Measurements from ENCODE around the gene IL19.

The IL19 gene

DNA sequence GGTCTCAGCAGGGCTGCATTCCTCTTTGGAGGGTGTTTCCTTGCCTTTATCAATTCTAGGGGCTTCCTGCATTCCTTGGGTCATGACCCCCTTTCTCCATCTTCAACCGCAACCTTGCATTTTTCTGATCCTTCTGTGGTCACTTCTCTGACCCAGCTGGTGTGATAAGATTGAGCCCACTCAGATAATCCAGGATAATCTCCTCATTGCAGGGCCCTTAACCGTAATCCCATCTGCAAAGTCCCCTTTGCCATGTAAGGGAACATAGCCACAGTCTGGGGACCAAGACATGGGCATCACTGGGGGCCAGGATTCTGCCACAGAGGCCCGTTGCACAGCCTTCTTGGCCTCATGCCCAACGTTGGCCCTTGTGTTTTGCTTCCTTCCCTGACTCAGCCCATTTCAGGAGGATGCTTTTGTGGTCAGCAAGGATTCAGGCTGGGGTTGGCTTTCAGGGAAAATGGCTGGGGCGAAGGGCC, 35.0 kb upstream of the IL19 start:
- Mint-ChIP-seq H3K36me3 (peaks cover 4% of the 10 kb centered on the region), H3K4me1 (ENCODE audit: low read depth) (peaks cover 62% of the 10 kb centered on the region), H3K27me3 (no peaks in the 10 kb centered on the region), H3K9me3 (ENCODE audit: low read depth) (no peaks in the 10 kb centered on the region), H3K27ac (no peak overlapping the region), H3K4me3 (no peak overlapping the region)

GRCh38 chr1:206736878-206737728, 33.5 kb upstream of the IL19 start:
- Mint-ChIP-seq H3K9me3 (ENCODE audit: low read depth) (no peaks in the 10 kb centered on the region), H3K36me3 (peaks cover 4% of the 10 kb centered on the region), H3K4me1 (ENCODE audit: low read depth) (peaks cover 70% of the 10 kb centered on the region), H3K27me3 (no peaks in the 10 kb centered on the region), H3K4me3 (peak overlapping the region; percentile 49), H3K27ac (peak overlapping the region; percentile 82)

DNA sequence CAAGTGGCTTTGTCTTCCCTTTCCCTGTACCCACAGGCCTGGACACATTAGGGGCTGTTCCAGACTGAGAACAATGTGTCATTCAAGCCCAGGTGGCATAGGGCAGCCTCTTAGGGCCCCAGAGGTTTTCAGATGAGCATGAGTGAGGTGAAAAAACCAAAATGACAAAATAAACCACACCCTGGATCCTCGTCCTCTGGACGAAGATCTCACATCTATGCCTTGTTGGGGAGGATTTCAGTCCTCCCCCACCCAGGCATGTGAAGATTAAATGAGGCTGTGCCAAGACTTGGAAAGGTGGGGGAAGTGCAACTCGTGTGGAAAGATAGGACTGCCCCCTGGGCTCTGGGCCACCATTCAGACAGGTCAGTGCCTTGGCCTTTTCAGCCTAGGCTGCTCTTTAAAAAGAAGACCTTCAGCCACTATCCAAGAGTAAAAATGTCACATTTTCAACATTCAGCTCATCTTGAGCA, 32.8 kb upstream of the IL19 start:
- H3K36me3 Mint-ChIP-seq = peaks cover 2% of the 10 kb centered on the region
- H3K9me3 Mint-ChIP-seq (ENCODE audit: low read depth) = no peaks in the 10 kb centered on the region
- peak overlapping the region; percentile 82 for H3K27ac Mint-ChIP-seq
- no peaks in the 10 kb centered on the region for H3K27me3 Mint-ChIP-seq
- H3K4me1 Mint-ChIP-seq (ENCODE audit: low read depth) = peaks cover 77% of the 10 kb centered on the region
- peak overlapping the region; percentile 59 for H3K4me3 Mint-ChIP-seq

DNA sequence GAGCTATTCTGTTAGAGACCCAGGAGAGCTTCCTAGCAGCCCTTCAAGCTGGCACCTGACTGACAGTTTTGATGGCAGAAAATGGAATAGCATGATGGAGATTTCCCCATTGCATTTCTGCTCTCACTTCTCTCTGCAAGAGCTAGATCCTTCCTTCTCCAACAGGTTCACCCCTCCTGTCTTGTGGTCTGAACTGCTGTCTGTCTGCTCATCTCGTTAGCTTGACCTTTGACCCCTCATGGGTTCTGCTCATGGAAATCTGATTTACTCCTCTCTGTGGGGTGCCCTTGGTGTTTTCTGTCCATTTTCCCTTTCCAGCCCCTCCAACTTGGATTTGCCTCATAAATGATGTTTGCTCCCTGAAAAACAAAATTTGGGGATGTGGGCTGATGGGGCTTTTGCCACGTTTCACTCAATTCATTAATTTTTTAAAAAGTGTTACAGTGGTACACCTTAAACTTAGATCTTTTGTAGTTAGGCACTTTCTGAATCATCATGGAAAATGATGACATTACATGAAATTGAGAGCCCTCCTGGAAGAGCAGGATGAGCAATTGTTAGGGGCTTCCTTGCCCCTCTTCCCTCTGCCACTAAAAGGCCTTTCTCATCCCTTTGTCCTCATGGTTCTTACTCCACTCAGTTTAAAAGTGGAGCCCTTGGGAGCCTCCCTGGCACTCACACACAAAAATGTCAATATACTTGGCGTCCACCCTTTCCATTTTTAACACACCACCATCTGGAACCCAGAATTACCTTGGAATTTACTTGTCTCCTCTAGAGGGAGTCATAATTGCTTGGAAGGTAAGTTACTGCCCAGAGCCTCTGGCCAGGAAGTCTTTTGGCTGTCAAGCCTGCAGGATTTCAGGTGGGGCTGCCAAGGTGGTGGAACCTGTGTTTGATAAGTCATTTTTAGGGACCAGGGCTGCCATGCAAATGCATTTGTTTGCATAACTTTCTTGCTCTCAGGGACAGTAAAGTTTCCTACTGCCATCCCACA, 31.9 kb upstream of the IL19 start:
- Mint-ChIP-seq H3K4me1 (ENCODE audit: low read depth) (peaks cover 84% of the 10 kb centered on the region), H3K4me3 (peak overlapping the region; percentile 59), H3K36me3 (peaks cover 2% of the 10 kb centered on the region), H3K9me3 (ENCODE audit: low read depth) (no peaks in the 10 kb centered on the region), H3K27me3 (no peaks in the 10 kb centered on the region), H3K27ac (peak overlapping the region; percentile 90)

- Mint-ChIP-seq H3K27me3 (no peaks in the 10 kb centered on the region), H3K4me3 (peak overlapping the region; percentile 65), H3K9me3 (ENCODE audit: low read depth) (no peaks in the 10 kb centered on the region), H3K4me1 (ENCODE audit: low read depth) (peaks cover 85% of the 10 kb centered on the region), H3K27ac (peak overlapping the region; percentile 90), H3K36me3 (peaks cover 2% of the 10 kb centered on the region)
These were observed 31.0 kb upstream of the IL19 start for GRCh38 chr1:206739411-206740076.

GRCh38 chr1:206741142-206741701, 29.4 kb upstream of the IL19 start:
- H3K9me3 Mint-ChIP-seq (ENCODE audit: low read depth) = no peaks in the 10 kb centered on the region
- no peak overlapping the region for H3K4me3 Mint-ChIP-seq
- H3K36me3 Mint-ChIP-seq = no peaks in the 10 kb centered on the region
- no peaks in the 10 kb centered on the region for H3K27me3 Mint-ChIP-seq
- H3K27ac Mint-ChIP-seq = no peak overlapping the region
- H3K4me1 Mint-ChIP-seq (ENCODE audit: low read depth) = peaks cover 86% of the 10 kb centered on the region

DNA sequence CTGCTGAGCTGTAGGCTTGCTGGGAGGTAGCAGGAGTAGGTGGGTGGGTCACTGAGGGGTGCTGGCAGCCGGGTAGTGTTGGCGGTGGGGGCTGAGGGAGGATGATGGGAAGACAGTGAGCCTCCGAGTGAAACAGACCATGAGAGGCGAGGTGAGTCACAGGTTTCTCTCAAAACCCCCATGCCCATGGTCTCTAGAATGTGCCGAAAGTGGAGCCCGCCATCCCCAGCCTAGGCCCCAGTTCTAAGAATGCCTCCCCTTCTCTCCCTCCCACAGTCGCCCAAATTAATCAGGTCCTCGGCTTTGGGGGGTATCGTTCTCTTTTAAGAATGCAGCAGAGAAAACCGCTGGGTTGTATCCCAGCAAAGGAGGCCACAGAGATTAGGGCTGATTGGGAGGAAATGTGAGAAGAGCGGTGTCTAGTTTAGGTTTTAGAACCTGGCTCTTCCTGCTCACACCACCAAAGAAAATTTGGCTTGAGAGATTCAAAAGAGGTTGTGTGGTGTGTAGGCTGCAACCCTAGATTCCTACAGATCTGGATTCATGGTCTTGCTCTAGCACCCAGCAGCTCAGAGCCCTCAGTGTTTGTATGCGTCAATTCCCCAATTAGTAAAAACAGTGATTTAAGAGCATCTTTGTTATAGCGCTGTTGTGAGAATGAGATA, 27.7 kb upstream of the IL19 start:
- peak overlapping the region; percentile 61 for H3K27ac Mint-ChIP-seq
- no peak overlapping the region for H3K4me3 Mint-ChIP-seq

GRCh38 chr1:206744683-206745082, 25.9 kb upstream of the IL19 start:
- Mint-ChIP-seq H3K4me1 (ENCODE audit: low read depth) (peaks cover 68% of the 10 kb centered on the region), H3K27ac (peak overlapping the region; percentile 58), H3K9me3 (ENCODE audit: low read depth) (no peaks in the 10 kb centered on the region), H3K4me3 (peak overlapping the region; percentile 27), H3K36me3 (peaks cover 4% of the 10 kb centered on the region), H3K27me3 (no peaks in the 10 kb centered on the region)

More for the DNA sequence above, 27.7 kb upstream of the IL19 start:
- Mint-ChIP-seq H3K27me3 (no peaks in the 10 kb centered on the region), H3K4me1 (ENCODE audit: low read depth) (peaks cover 73% of the 10 kb centered on the region), H3K9me3 (ENCODE audit: low read depth) (no peaks in the 10 kb centered on the region), H3K36me3 (no peaks in the 10 kb centered on the region)

DNA sequence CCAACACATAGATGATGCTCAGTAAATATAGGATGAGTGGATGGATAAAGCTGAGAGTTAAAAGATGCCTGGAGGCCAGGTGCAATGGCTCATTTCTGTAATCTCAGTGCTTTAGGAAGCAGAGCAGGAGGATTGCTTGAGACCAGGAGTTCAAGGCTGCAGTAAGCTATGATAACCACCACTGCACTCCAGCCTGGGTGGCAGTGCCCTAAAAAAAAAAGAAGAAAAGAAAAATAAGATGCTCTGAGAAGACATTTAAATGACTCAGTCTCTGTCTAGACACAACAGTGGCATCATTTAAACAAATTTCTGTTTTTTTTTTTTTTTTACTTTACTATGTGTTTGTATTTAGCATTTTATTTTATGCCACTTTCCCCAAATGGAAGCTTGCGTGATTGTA, 25.3 kb upstream of the IL19 start:
- Mint-ChIP-seq H3K27me3 (no peaks in the 10 kb centered on the region), H3K4me1 (ENCODE audit: low read depth) (peaks cover 62% of the 10 kb centered on the region), H3K27ac (no peak overlapping the region), H3K4me3 (peak overlapping the region; percentile 27), H3K9me3 (ENCODE audit: low read depth) (no peaks in the 10 kb centered on the region), H3K36me3 (peaks cover 4% of the 10 kb centered on the region)

GRCh38 chr1:206748348-206749030, 22.1 kb upstream of the IL19 start:
- H3K27ac Mint-ChIP-seq = no peak overlapping the region
- peaks cover 4% of the 10 kb centered on the region for H3K36me3 Mint-ChIP-seq
- H3K4me3 Mint-ChIP-seq = no peak overlapping the region
- peaks cover 49% of the 10 kb centered on the region for H3K4me1 Mint-ChIP-seq (ENCODE audit: low read depth)
- H3K9me3 Mint-ChIP-seq (ENCODE audit: low read depth) = no peaks in the 10 kb centered on the region
- no peaks in the 10 kb centered on the region for H3K27me3 Mint-ChIP-seq

DNA sequence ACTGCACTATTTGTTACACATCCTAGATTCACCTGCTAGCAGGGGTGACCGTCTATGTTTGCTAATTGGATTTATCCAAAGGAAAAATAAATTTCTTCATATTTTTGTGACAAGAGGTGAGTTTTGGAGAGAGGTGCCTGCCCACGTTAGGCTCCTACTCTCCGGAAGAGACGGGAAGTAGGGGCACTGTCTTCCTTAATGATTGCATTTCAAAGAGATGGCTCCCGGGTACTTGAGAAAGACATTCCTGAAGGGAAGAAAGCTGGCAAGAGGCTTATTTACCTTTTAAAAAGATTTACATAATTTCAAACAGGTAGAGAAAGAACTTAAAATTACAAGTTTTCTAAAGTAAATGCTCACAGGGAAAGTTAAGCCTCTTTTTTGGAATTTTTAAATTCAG, 18.7 kb upstream of the IL19 start:
- peaks cover 54% of the 10 kb centered on the region for H3K4me1 Mint-ChIP-seq (ENCODE audit: low read depth)
- peaks cover 4% of the 10 kb centered on the region for H3K9me3 Mint-ChIP-seq (ENCODE audit: low read depth)
- H3K36me3 Mint-ChIP-seq = peaks cover 13% of the 10 kb centered on the region
- H3K27me3 Mint-ChIP-seq = no peaks in the 10 kb centered on the region
- H3K27ac Mint-ChIP-seq = no peak overlapping the region
- H3K4me3 Mint-ChIP-seq = no peak overlapping the region

- Mint-ChIP-seq H3K27ac (no peak overlapping the region), H3K4me1 (ENCODE audit: low read depth) (peaks cover 54% of the 10 kb centered on the region), H3K27me3 (no peaks in the 10 kb centered on the region), H3K9me3 (ENCODE audit: low read depth) (peaks cover 4% of the 10 kb centered on the region), H3K4me3 (no peak overlapping the region), H3K36me3 (peaks cover 13% of the 10 kb centered on the region)
These were observed 18.1 kb upstream of the IL19 start for GRCh38 chr1:206752481-206752880.

GRCh38 chr1:206753141-206753540, 17.4 kb upstream of the IL19 start:
- no peak overlapping the region for H3K27ac Mint-ChIP-seq
- H3K36me3 Mint-ChIP-seq = peaks cover 11% of the 10 kb centered on the region
- peaks cover 51% of the 10 kb centered on the region for H3K4me1 Mint-ChIP-seq (ENCODE audit: low read depth)
- H3K4me3 Mint-ChIP-seq = no peak overlapping the region
- no peaks in the 10 kb centered on the region for H3K27me3 Mint-ChIP-seq
- H3K9me3 Mint-ChIP-seq (ENCODE audit: low read depth) = peaks cover 4% of the 10 kb centered on the region

Data from activated naive CD8-positive, alpha-beta T cell (primary cell).